SK-N-SH treated with all-trans-retinoic acid at 6 μM for 48 hours (cell line): ENCODE data around the gene SMC6.

Experiments used
- ATAC-seq: fragments of 200-7000 bp; cut with Tn5 transposase; 3 replicates; pipeline ENCODE4 v1.9.1; 2020; ENCODE audit warnings: mild to moderate bottlenecking, moderate library complexity
- ARNTL ChIP-seq: fragments of 450-650 bp; formaldehyde crosslinking; IDR thresholded peaks from 2 replicates; pipeline ENCODE4 v1.5.0; 2020; ENCODE audit warnings: low read depth, mild to moderate bottlenecking, moderate library complexity, borderline replicate concordance
- CSDC2 ChIP-seq: fragments of 250-450 bp; sonication (Bioruptor Pico); IDR thresholded peaks from 2 replicates; pipeline ENCODE4 v1.5.0; 2020; ENCODE audit warnings: mild to moderate bottlenecking, moderate library complexity
- CSRNP3 ChIP-seq: fragments of 250-450 bp; sonication (Bioruptor Pico); IDR thresholded peaks from 2 replicates; pipeline ENCODE4 v1.5.1; 2021; ENCODE audit warnings: mild to moderate bottlenecking, moderate library complexity
- ESRRG ChIP-seq: fragments of 250-450 bp; sonication (Bioruptor Pico); IDR thresholded peaks from 2 replicates; pipeline ENCODE4 v1.6.1; 2021; ENCODE audit warnings: mild to moderate bottlenecking
- GLIS3 ChIP-seq: fragments of 250-450 bp; sonication (Bioruptor Pico); IDR thresholded peaks from 2 replicates; pipeline ENCODE4 v1.5.0; 2020; ENCODE audit warnings: mild to moderate bottlenecking, moderate library complexity
- ISL1 ChIP-seq: fragments of 250-450 bp; sonication (Bioruptor Pico); IDR thresholded peaks from 2 replicates; pipeline ENCODE4 v2.1.2; 2022; ENCODE audit warnings: mild to moderate bottlenecking, moderate library complexity
- PATZ1 ChIP-seq: fragments of 250-450 bp; sonication (Bioruptor Pico); IDR thresholded peaks from 2 replicates; pipeline ENCODE4 v1.8.0; 2020; ENCODE audit warnings: mild to moderate bottlenecking, moderate library complexity, borderline replicate concordance
- POU6F1 ChIP-seq: fragments of 250-450 bp; sonication (Bioruptor Pico); IDR thresholded peaks from 2 replicates; pipeline ENCODE4 v1.8.0; 2021; ENCODE audit warnings: low read depth, mild to moderate bottlenecking, moderate library complexity, borderline replicate concordance
- PPARA ChIP-seq: fragments of 250-450 bp; sonication (Bioruptor Pico); IDR thresholded peaks from 2 replicates; pipeline ENCODE4 v1.5.0; 2020; ENCODE audit warnings: mild to moderate bottlenecking, borderline replicate concordance
- RARB ChIP-seq: fragments of 250-450 bp; sonication (Bioruptor Pico); IDR thresholded peaks from 2 replicates; pipeline ENCODE4 v1.8.0; 2021; ENCODE audit warnings: mild to moderate bottlenecking, moderate library complexity
- SNAI2 ChIP-seq: fragments of 250-450 bp; sonication (Bioruptor Pico); IDR thresholded peaks from 2 replicates; pipeline ENCODE4 v1.5.0; 2020; ENCODE audit warnings: mild to moderate bottlenecking, moderate library complexity
- TSHZ2 ChIP-seq: fragments of 250-450 bp; sonication (Bioruptor Pico); IDR thresholded peaks from 2 replicates; pipeline ENCODE4 v1.5.0; 2020; ENCODE audit warnings: mild to moderate bottlenecking, moderate library complexity
- ZC3H10 ChIP-seq: fragments of 250-450 bp; sonication (Bioruptor Pico); IDR thresholded peaks from 2 replicates; pipeline ENCODE4 v1.5.1; 2021; ENCODE audit warnings: mild to moderate bottlenecking, moderate library complexity
- ZFP3 ChIP-seq: fragments of 250-450 bp; sonication (Bioruptor Pico); IDR thresholded peaks from 2 replicates; pipeline ENCODE4 v1.5.0; 2020; ENCODE audit warnings: mild to moderate bottlenecking, moderate library complexity
- ZFP30 ChIP-seq: fragments of 450-650 bp; formaldehyde crosslinking; IDR thresholded peaks from 2 replicates; pipeline ENCODE4 v1.5.0; 2022; ENCODE audit warnings: mild to moderate bottlenecking, moderate library complexity
- ZNF565 ChIP-seq: fragments of 450-650 bp; formaldehyde crosslinking; conservative IDR thresholded peaks from 2 replicates; pipeline ENCODE4 v1.5.0; 2020; ENCODE audit warnings: low read depth, mild to moderate bottlenecking, moderate library complexity
- ZNF70 ChIP-seq: fragments of 450-650 bp; formaldehyde crosslinking; IDR thresholded peaks from 2 replicates; pipeline ENCODE4 v1.5.0; 2020; ENCODE audit warnings: mild to moderate bottlenecking, moderate library complexity
- ZNF8 ChIP-seq: fragments of 450-650 bp; formaldehyde crosslinking; IDR thresholded peaks from 2 replicates; pipeline ENCODE4 v1.5.0; 2020; ENCODE audit warnings: mild to moderate bottlenecking, moderate library complexity

Gene SMC6

GRCh38 chr2:17791817-17792130 lies 38.2 kb upstream of the SMC6 start (continued):
- no peak for TF ChIP-seq CSRNP3 (CRISPR knock-in tag)
- no peak for TF ChIP-seq ZNF70 (CRISPR knock-in tag)
- TF ChIP-seq RARB (CRISPR knock-in tag) = no peak
- no peak for TF ChIP-seq CSDC2 (CRISPR knock-in tag)
- no peak for TF ChIP-seq TSHZ2 (CRISPR knock-in tag)
- TF ChIP-seq SNAI2 = no peak

- ATAC-seq = peak; percentile 41
- no peak for TF ChIP-seq TSHZ2 (CRISPR knock-in tag)
- TF ChIP-seq ARNTL = no peak
- no peak for TF ChIP-seq ZC3H10 (CRISPR knock-in tag)
- TF ChIP-seq RARB (CRISPR knock-in tag) = no peak
- TF ChIP-seq ZNF70 (CRISPR knock-in tag) = no peak
- TF ChIP-seq ESRRG = no peak
- no peak for TF ChIP-seq ZNF8 (CRISPR knock-in tag)
- TF ChIP-seq POU6F1 (CRISPR knock-in tag) = no peak
- no peak for TF ChIP-seq PATZ1 (CRISPR knock-in tag)
- no peak for TF ChIP-seq ISL1
- TF ChIP-seq ZFP3 (CRISPR knock-in tag) = no peak
- TF ChIP-seq ZFP30 (CRISPR knock-in tag) = no peak
- TF ChIP-seq CSRNP3 (CRISPR knock-in tag) = no peak
- no peak for TF ChIP-seq CSDC2 (CRISPR knock-in tag)
- TF ChIP-seq ZNF565 (CRISPR knock-in tag) = no peak
- no peak for TF ChIP-seq PPARA (CRISPR knock-in tag)
- TF ChIP-seq GLIS3 (CRISPR knock-in tag) = no peak
Measured at GRCh38 chr2:17791121-17791816, 37.7 kb upstream of the SMC6 start.
